Nucleus accumbens (tissue), 56 donors: ENCODE data around the gene TBC1D9.

Experiments used
- DNase-seq, 56 donors: peaks; one replicate each; lab custom pipeline; 2025; lab: John Stamatoyannopoulos, UW

TBC1D9 gene

GRCh38 chr4:140630246-140630645, 125.9 kb downstream of the TBC1D9 start:
- no peak for DNase-seq

- no peak for DNase-seq
Observed at GRCh38 chr4:140628016-140628415, 128.2 kb downstream of the TBC1D9 start.

- no peak for DNase-seq
Observed at GRCh38 chr4:140626661-140627376, 129.4 kb downstream of the TBC1D9 start.

GRCh38 chr4:140622333-140622958, 133.7 kb downstream of the TBC1D9 start:
- DNase-seq, result no peak

- DNase-seq, result no peak
Observed at GRCh38 chr4:140621161-140621560, 135.0 kb downstream of the TBC1D9 start.

- no peak for DNase-seq
Observed at GRCh38 chr4:140617499-140618248, 138.5 kb downstream of the TBC1D9 start.

- DNase-seq, result no peak
Observed at GRCh38 chr4:140615451-140615850, 140.7 kb downstream of the TBC1D9 start.

- DNase-seq, result no peak
Observed at GRCh38 chr4:140612357-140612756, 143.8 kb downstream of the TBC1D9 start.

GRCh38 chr4:140611854-140612253, 144.3 kb downstream of the TBC1D9 start:
- no peak for DNase-seq

- peak in 12 of 56 donors; percentile 3 to 32 (median 6) for DNase-seq
Observed at GRCh38 chr4:140609548-140610425, 146.4 kb downstream of the TBC1D9 start.

- DNase-seq, result no peak
Observed at GRCh38 chr4:140607852-140608251, 148.3 kb downstream of the TBC1D9 start.

- no peak for DNase-seq
Observed at GRCh38 chr4:140604544-140604943, 151.6 kb downstream of the TBC1D9 start.

- no peak for DNase-seq
Observed at GRCh38 chr4:140603286-140603685, 152.9 kb downstream of the TBC1D9 start.

- no peak for DNase-seq
Observed at GRCh38 chr4:140602714-140603113, 153.5 kb downstream of the TBC1D9 start.

GRCh38 chr4:140600408-140600807, 155.8 kb downstream of the TBC1D9 start:
- no peak for DNase-seq

GRCh38 chr4:140595065-140595464, 161.1 kb downstream of the TBC1D9 start:
- no peak for DNase-seq

GRCh38 chr4:140584439-140584838, 171.7 kb downstream of the TBC1D9 start:
- no peak for DNase-seq

GRCh38 chr4:140581078-140581477, 175.1 kb downstream of the TBC1D9 start:
- no peak for DNase-seq

GRCh38 chr4:140579278-140579677, 176.9 kb downstream of the TBC1D9 start:
- no peak for DNase-seq

GRCh38 chr4:140575489-140575888, 180.7 kb downstream of the TBC1D9 start:
- DNase-seq, result no peak

GRCh38 chr4:140571620-140572019, 184.6 kb downstream of the TBC1D9 start:
- no peak for DNase-seq
